Stimulated activated CD4-positive, alpha-beta T cell treated with anti-CD3 and anti-CD28 coated beads, Interleukin-15, amount 100 ng/mL, for 1 hour (primary cell): ENCODE data around the gene HNRNPR.
"Not testable (repeated sequence)": the region's sequence is repeated elsewhere in the genome, so short reads cannot be mapped to it uniquely, and the experiment has no call there.

Experiments used
- DNase-seq, 2 donors: peaks; one replicate each; pipeline ENCODE4 v3.0.0-alpha.2; 2020; ENCODE audit warnings: low read depth in 1 of 2, low spot score in 1 of 2

HNRNPR gene

DNA sequence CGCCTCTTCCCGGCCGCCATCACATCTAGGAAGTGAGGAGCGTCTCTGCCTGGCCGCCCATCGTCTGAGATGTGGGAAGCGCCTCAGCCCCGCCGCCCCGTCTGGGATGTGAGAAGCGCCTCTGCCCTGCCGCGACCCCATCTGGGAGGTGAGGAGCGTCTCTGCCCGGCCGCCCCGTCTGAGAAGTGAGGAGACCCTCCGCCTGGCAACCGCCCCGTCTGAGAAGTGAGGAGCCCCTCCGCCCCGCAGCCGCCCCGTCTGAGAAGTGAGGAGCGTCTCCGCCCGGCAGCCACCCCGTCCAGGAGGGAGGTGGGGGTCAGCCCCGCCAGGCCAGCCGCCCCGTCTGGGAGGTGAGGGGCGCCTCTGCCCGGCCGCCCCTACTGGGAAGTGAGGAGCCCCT lies 86.7 kb downstream of the HNRNPR start:
- not testable (repeated sequence) for DNase-seq
